SK-N-SH treated with all-trans-retinoic acid at 6 μM for 48 hours (cell line): ENCODE measurements around the gene IP6K3.

Experiments used
- ATAC-seq: fragments of 200-7000 bp; cut with Tn5 transposase; 3 replicates; pipeline ENCODE4 v1.9.1; 2020; ENCODE audit warnings: mild to moderate bottlenecking, moderate library complexity
- ARNTL ChIP-seq: fragments of 450-650 bp; formaldehyde crosslinking; IDR thresholded peaks from 2 replicates; pipeline ENCODE4 v1.5.0; 2020; ENCODE audit warnings: low read depth, mild to moderate bottlenecking, moderate library complexity, borderline replicate concordance
- BACH2 ChIP-seq: fragments of 250-450 bp; sonication (Bioruptor Pico); IDR thresholded peaks from 2 replicates; pipeline ENCODE4 v1.9.0; 2021; ENCODE audit warnings: mild to moderate bottlenecking, borderline replicate concordance
- CSDC2 ChIP-seq: fragments of 250-450 bp; sonication (Bioruptor Pico); IDR thresholded peaks from 2 replicates; pipeline ENCODE4 v1.5.0; 2020; ENCODE audit warnings: mild to moderate bottlenecking, moderate library complexity
- ESRRG ChIP-seq: fragments of 250-450 bp; sonication (Bioruptor Pico); IDR thresholded peaks from 2 replicates; pipeline ENCODE4 v1.6.1; 2021; ENCODE audit warnings: mild to moderate bottlenecking
- GLIS3 ChIP-seq: fragments of 250-450 bp; sonication (Bioruptor Pico); IDR thresholded peaks from 2 replicates; pipeline ENCODE4 v1.5.0; 2020; ENCODE audit warnings: mild to moderate bottlenecking, moderate library complexity
- ISL1 ChIP-seq: fragments of 250-450 bp; sonication (Bioruptor Pico); IDR thresholded peaks from 2 replicates; pipeline ENCODE4 v2.1.2; 2022; ENCODE audit warnings: mild to moderate bottlenecking, moderate library complexity
- OSR1 ChIP-seq: fragments of 250-450 bp; sonication (Bioruptor Pico); IDR thresholded peaks from 2 replicates; pipeline ENCODE4 v1.8.0; 2022; ENCODE audit warnings: moderate library complexity, mild to moderate bottlenecking, inconsistent platforms
- PATZ1 ChIP-seq: fragments of 250-450 bp; sonication (Bioruptor Pico); IDR thresholded peaks from 2 replicates; pipeline ENCODE4 v1.8.0; 2020; ENCODE audit warnings: mild to moderate bottlenecking, moderate library complexity, borderline replicate concordance
- PPARA ChIP-seq: fragments of 250-450 bp; sonication (Bioruptor Pico); IDR thresholded peaks from 2 replicates; pipeline ENCODE4 v1.5.0; 2020; ENCODE audit warnings: mild to moderate bottlenecking, borderline replicate concordance
- RARB ChIP-seq: fragments of 250-450 bp; sonication (Bioruptor Pico); IDR thresholded peaks from 2 replicates; pipeline ENCODE4 v1.8.0; 2021; ENCODE audit warnings: mild to moderate bottlenecking, moderate library complexity
- SNAI2 ChIP-seq: fragments of 250-450 bp; sonication (Bioruptor Pico); IDR thresholded peaks from 2 replicates; pipeline ENCODE4 v1.5.0; 2020; ENCODE audit warnings: mild to moderate bottlenecking, moderate library complexity
- TOX ChIP-seq: fragments of 250-450 bp; sonication (Bioruptor Pico); IDR thresholded peaks from 2 replicates; pipeline ENCODE4 v1.8.0; 2021; ENCODE audit warnings: mild to moderate bottlenecking, moderate library complexity, borderline replicate concordance
- ZC3H10 ChIP-seq: fragments of 250-450 bp; sonication (Bioruptor Pico); IDR thresholded peaks from 2 replicates; pipeline ENCODE4 v1.5.1; 2021; ENCODE audit warnings: mild to moderate bottlenecking, moderate library complexity
- ZFP3 ChIP-seq: fragments of 250-450 bp; sonication (Bioruptor Pico); IDR thresholded peaks from 2 replicates; pipeline ENCODE4 v1.5.0; 2020; ENCODE audit warnings: mild to moderate bottlenecking, moderate library complexity
- ZFP30 ChIP-seq: fragments of 450-650 bp; formaldehyde crosslinking; IDR thresholded peaks from 2 replicates; pipeline ENCODE4 v1.5.0; 2022; ENCODE audit warnings: mild to moderate bottlenecking, moderate library complexity
- ZNF565 ChIP-seq: fragments of 450-650 bp; formaldehyde crosslinking; conservative IDR thresholded peaks from 2 replicates; pipeline ENCODE4 v1.5.0; 2020; ENCODE audit warnings: low read depth, mild to moderate bottlenecking, moderate library complexity
- ZNF70 ChIP-seq: fragments of 450-650 bp; formaldehyde crosslinking; IDR thresholded peaks from 2 replicates; pipeline ENCODE4 v1.5.0; 2020; ENCODE audit warnings: mild to moderate bottlenecking, moderate library complexity
- ZNF8 ChIP-seq: fragments of 450-650 bp; formaldehyde crosslinking; IDR thresholded peaks from 2 replicates; pipeline ENCODE4 v1.5.0; 2020; ENCODE audit warnings: mild to moderate bottlenecking, moderate library complexity
- TF ChIP-seq, protein P1 (sequence below): fragments of 250-450 bp; sonication (Bioruptor Pico); IDR thresholded peaks from 2 replicates; pipeline ENCODE4 v1.5.0; 2020; ENCODE audit warnings: mild to moderate bottlenecking, moderate library complexity
- TF ChIP-seq, protein P2 (sequence below): fragments of 250-450 bp; sonication (Bioruptor Pico); IDR thresholded peaks from 2 replicates; pipeline ENCODE4 v1.5.1; 2021; ENCODE audit warnings: mild to moderate bottlenecking, moderate library complexity
- TF ChIP-seq, protein P3 (sequence below): fragments of 250-450 bp; sonication (Bioruptor Pico); IDR thresholded peaks from 2 replicates; pipeline ENCODE4 v1.5.1; 2020; ENCODE audit warnings: low read depth, mild to moderate bottlenecking, moderate library complexity

IP6K3 gene

GRCh38 chr6:33790910-33791309 lies 44.2 kb upstream of the IP6K3 start:
- no peak for ATAC-seq
- TF ChIP-seq, protein P1, sequence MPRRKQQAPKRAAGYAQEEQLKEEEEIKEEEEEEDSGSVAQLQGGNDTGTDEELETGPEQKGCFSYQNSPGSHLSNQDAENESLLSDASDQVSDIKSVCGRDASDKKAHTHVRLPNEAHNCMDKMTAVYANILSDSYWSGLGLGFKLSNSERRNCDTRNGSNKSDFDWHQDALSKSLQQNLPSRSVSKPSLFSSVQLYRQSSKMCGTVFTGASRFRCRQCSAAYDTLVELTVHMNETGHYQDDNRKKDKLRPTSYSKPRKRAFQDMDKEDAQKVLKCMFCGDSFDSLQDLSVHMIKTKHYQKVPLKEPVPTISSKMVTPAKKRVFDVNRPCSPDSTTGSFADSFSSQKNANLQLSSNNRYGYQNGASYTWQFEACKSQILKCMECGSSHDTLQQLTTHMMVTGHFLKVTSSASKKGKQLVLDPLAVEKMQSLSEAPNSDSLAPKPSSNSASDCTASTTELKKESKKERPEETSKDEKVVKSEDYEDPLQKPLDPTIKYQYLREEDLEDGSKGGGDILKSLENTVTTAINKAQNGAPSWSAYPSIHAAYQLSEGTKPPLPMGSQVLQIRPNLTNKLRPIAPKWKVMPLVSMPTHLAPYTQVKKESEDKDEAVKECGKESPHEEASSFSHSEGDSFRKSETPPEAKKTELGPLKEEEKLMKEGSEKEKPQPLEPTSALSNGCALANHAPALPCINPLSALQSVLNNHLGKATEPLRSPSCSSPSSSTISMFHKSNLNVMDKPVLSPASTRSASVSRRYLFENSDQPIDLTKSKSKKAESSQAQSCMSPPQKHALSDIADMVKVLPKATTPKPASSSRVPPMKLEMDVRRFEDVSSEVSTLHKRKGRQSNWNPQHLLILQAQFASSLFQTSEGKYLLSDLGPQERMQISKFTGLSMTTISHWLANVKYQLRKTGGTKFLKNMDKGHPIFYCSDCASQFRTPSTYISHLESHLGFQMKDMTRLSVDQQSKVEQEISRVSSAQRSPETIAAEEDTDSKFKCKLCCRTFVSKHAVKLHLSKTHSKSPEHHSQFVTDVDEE: no peak
- no peak for TF ChIP-seq RARB (CRISPR knock-in tag)
- no peak for TF ChIP-seq TOX (CRISPR knock-in tag)

GRCh38 chr6:33790379-33790778 lies 43.7 kb upstream of the IP6K3 start:
- TF ChIP-seq ZNF8 (CRISPR knock-in tag) (no peak), ZFP3 (CRISPR knock-in tag) (no peak), ZC3H10 (CRISPR knock-in tag) (no peak), ISL1 (CRISPR knock-in tag) (no peak), ARNTL (no peak), GLIS3 (no peak), ZNF70 (CRISPR knock-in tag) (no peak), TOX (CRISPR knock-in tag) (no peak), OSR1 (CRISPR knock-in tag) (no peak), BACH2 (CRISPR knock-in tag) (no peak), PATZ1 (no peak), ZNF565 (CRISPR knock-in tag) (no peak)
- ATAC-seq: no peak

DNA sequence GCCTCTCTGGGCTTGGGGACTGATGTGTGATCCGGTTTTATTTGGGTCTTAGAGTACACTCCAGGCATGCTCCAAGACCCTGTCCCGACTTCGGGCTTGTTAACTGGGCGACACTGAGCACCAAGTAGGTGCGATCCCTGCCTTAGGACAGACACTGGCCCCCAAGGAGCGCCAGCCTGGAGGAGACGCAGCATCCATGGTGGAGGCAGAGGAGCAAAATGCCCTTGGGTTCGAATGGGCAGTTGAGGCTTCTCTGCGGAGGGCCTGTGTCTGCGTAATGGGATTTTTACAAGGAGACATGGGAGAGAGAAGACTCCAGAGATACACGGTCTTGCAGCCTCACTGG lies 42.8 kb upstream of the IP6K3 start:
- ATAC-seq: no peak
- TF ChIP-seq BACH2 (CRISPR knock-in tag) (no peak), ARNTL (no peak), ZNF565 (CRISPR knock-in tag) (no peak), OSR1 (CRISPR knock-in tag) (no peak), ZFP30 (CRISPR knock-in tag) (no peak), ESRRG (CRISPR knock-in tag) (no peak), GLIS3 (no peak), ZNF8 (CRISPR knock-in tag) (no peak), ZNF70 (CRISPR knock-in tag) (no peak), CSDC2 (CRISPR knock-in tag) (no peak), ZFP3 (CRISPR knock-in tag) (no peak), SNAI2 (no peak), RARB (CRISPR knock-in tag) (no peak), PATZ1 (no peak), PPARA (CRISPR knock-in tag) (no peak)
- TF ChIP-seq, protein P2, sequence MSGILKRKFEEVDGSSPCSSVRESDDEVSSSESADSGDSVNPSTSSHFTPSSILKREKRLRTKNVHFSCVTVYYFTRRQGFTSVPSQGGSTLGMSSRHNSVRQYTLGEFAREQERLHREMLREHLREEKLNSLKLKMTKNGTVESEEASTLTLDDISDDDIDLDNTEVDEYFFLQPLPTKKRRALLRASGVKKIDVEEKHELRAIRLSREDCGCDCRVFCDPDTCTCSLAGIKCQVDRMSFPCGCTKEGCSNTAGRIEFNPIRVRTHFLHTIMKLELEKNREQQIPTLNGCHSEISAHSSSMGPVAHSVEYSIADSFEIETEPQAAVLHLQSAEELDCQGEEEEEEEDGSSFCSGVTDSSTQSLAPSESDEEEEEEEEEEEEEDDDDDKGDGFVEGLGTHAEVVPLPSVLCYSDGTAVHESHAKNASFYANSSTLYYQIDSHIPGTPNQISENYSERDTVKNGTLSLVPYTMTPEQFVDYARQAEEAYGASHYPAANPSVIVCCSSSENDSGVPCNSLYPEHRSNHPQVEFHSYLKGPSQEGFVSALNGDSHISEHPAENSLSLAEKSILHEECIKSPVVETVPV (CRISPR knock-in tag): no peak
- TF ChIP-seq, protein P3, sequence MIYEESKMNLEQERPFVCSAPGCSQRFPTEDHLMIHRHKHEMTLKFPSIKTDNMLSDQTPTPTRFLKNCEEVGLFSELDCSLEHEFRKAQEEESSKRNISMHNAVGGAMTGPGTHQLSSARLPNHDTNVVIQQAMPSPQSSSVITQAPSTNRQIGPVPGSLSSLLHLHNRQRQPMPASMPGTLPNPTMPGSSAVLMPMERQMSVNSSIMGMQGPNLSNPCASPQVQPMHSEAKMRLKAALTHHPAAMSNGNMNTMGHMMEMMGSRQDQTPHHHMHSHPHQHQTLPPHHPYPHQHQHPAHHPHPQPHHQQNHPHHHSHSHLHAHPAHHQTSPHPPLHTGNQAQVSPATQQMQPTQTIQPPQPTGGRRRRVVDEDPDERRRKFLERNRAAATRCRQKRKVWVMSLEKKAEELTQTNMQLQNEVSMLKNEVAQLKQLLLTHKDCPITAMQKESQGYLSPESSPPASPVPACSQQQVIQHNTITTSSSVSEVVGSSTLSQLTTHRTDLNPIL: no peak
- TF ChIP-seq, all 23 proteins: peak for 0
